A549 (cell line): ENCODE results near the gene CACNA1F. TPM values are rescaled to one million over a fixed set of nuclear protein-coding genes. Genes with fewer than 3 reads are reported as not detected.

Experiments
- ATAC-seq, 2 experiments: fragments of 200-7000 bp in 1 of 2; fragments of >200 bp in 1 of 2; cut with Nextera tagmentation in 1 of 2; cut with Tn5 transposase in 1 of 2; 3 replicates each; pipeline versions ENCODE4 v1.8.0 to v1.9.1; 2018 to 2020; ENCODE audit warnings: mild to moderate bottlenecking in 1 of 2, moderate library complexity in 1 of 2
- CTCF ChIA-PET: fragments of 300-600 bp; sonication (Branson Sonifier 250); formaldehyde crosslinking; extraction: SDS; loops from one replicate; lab custom pipeline; 2021; ENCODE audit warnings: antibody characterized with exemption, inconsistent platforms; lab: Yijun Ruan, JAX
- POLR2A ChIA-PET: fragments of 350-600 bp; formaldehyde crosslinking; extraction: SDS; loops from one replicate; lab custom pipeline; 2021; ENCODE audit warnings: antibody characterized with exemption, inconsistent platforms; lab: Yijun Ruan, JAX
- DNase-seq, 2 experiments: peaks; one replicate each; pipeline versions ENCODE4 v3.0.0 to v3.0.0-alpha.2; 2011 to 2016; ENCODE audit warnings: low read depth in 1 of 2, low spot score in 1 of 2
- FAIRE-seq: peaks from 2 replicates; lab custom pipeline; 2011; peaks lifted over from hg19 to GRCh38; lab: Jason Lieb, UNC
- H3K27ac ChIP-seq, 2 experiments: fragments of >200 bp; sonication (Bioruptor Twin); formaldehyde crosslinking; 3 replicates each; pipeline ENCODE4 v1.5.1; 2016 to 2017
- H3K4me1 ChIP-seq: fragments of >200 bp; sonication (Bioruptor Twin); formaldehyde crosslinking; 3 replicates; pipeline ENCODE4 v1.6.1; 2016
- H3K4me2 ChIP-seq: fragments of >200 bp; sonication (Bioruptor Twin); formaldehyde crosslinking; 3 replicates; pipeline ENCODE4 v1.6.1; 2016
- H3K4me3 ChIP-seq: fragments of >200 bp; sonication (Bioruptor Twin); formaldehyde crosslinking; 3 replicates; pipeline ENCODE4 v1.5.1; 2016
- H3K9me3 ChIP-seq: fragments of >200 bp; sonication (Bioruptor Twin); formaldehyde crosslinking; 3 replicates; pipeline ENCODE4 v1.6.1; 2016
- ATOH8 ChIP-seq: fragments of 250-450 bp; sonication (Bioruptor Pico); IDR thresholded peaks from 2 replicates; pipeline ENCODE4 v1.5.0; 2020; ENCODE audit warnings: low read depth, mild to moderate bottlenecking, moderate library complexity
- CEBPB ChIP-seq, 2 experiments: fragments of >200 bp in 1 of 2; sonication (Bioruptor Twin) in 1 of 2; formaldehyde crosslinking in 1 of 2; IDR thresholded peaks; 2 replicates each; pipeline ENCODE4 v1.6.1; 2012 to 2016
- CHD2 ChIP-seq: fragments of 150-350 bp; IDR thresholded peaks from 2 replicates; pipeline ENCODE4 v1.6.1; 2014; ENCODE audit warnings: low read length; ENCODE audit not compliant: partially characterized antibody
- CHD4 ChIP-seq: fragments of 200-600 bp; sonication (generic); IDR thresholded peaks from 2 replicates; pipeline ENCODE4 v1.6.1; 2016; ENCODE audit warnings: antibody characterized with exemption, mild to moderate bottlenecking, borderline replicate concordance
- EHF ChIP-seq: fragments of 250-450 bp; sonication (Bioruptor Pico); IDR thresholded peaks from 2 replicates; pipeline ENCODE4 v1.5.0; 2020; ENCODE audit warnings: mild to moderate bottlenecking
- EP300 ChIP-seq, 2 experiments: fragments of >200 bp; sonication (Bioruptor Twin); formaldehyde crosslinking; IDR thresholded peaks; 2 replicates in 1 of 2; 3 replicates in 1 of 2; pipeline ENCODE4 v1.6.1; 2016 to 2017
- FOSL2 ChIP-seq, 2 experiments: fragments of 450-650 bp in 1 of 2; fragments of >200 bp in 1 of 2; sonication (Bioruptor Twin) in 1 of 2; formaldehyde crosslinking; IDR thresholded peaks; 2 replicates each; pipeline versions ENCODE4 v1.5.0 to v1.6.1; 2016 to 2020; ENCODE audit warnings: mild to moderate bottlenecking in 1 of 2, moderate library complexity in 1 of 2
- FOXS1 ChIP-seq: fragments of 250-450 bp; sonication (Bioruptor Pico); IDR thresholded peaks from 2 replicates; pipeline ENCODE4 v1.5.0; 2020; ENCODE audit warnings: mild to moderate bottlenecking, moderate library complexity
- HMGXB4 ChIP-seq: fragments of 250-450 bp; sonication (Bioruptor Pico); IDR thresholded peaks from 2 replicates; pipeline ENCODE4 v1.5.0; 2021; ENCODE audit warnings: mild to moderate bottlenecking, moderate library complexity, borderline replicate concordance
- KDM1A ChIP-seq: fragments of 200-600 bp; sonication (generic); IDR thresholded peaks from 2 replicates; pipeline ENCODE4 v1.6.1; 2016; ENCODE audit warnings: low read depth, mild to moderate bottlenecking
- MAX ChIP-seq: IDR thresholded peaks from 2 replicates; pipeline ENCODE4 v1.6.1; 2012
- MAZ ChIP-seq: fragments of 150-350 bp; IDR thresholded peaks from 2 replicates; pipeline ENCODE4 v1.6.1; 2014; ENCODE audit warnings: antibody characterized with exemption, low read depth, low read length, borderline replicate concordance
- MYC ChIP-seq: IDR thresholded peaks from 2 replicates; pipeline ENCODE4 v1.6.1; 2012; ENCODE audit warnings: mild to moderate bottlenecking, inconsistent platforms, low read length, improper control_type of control experiment, borderline replicate concordance
- REST ChIP-seq: fragments of 200-600 bp; sonication (generic); IDR thresholded peaks from 2 replicates; pipeline ENCODE4 v1.6.1; 2016; ENCODE audit warnings: antibody characterized with exemption, mild to moderate bottlenecking, moderate library complexity
- SMC3 ChIP-seq: fragments of >200 bp; sonication (Bioruptor Twin); formaldehyde crosslinking; IDR thresholded peaks from 3 replicates; pipeline ENCODE4 v1.6.1; 2018; ENCODE audit warnings: inconsistent platforms
- USF2 ChIP-seq: fragments of 450-650 bp; IDR thresholded peaks from 2 replicates; pipeline ENCODE4 v1.6.1; 2014; ENCODE audit warnings: antibody characterized with exemption
- ZFP36 ChIP-seq: fragments of 450-650 bp; IDR thresholded peaks from 2 replicates; pipeline ENCODE4 v1.6.1; 2014; ENCODE audit warnings: borderline replicate concordance; ENCODE audit not compliant: partially characterized antibody
- ZNF302 ChIP-seq: fragments of 250-450 bp; sonication (Bioruptor Pico); IDR thresholded peaks from 2 replicates; pipeline ENCODE4 v1.9.0; 2021; ENCODE audit warnings: inconsistent platforms, mild to moderate bottlenecking, moderate library complexity
- WGBS: methylation state at CpG from one replicate; pipeline ENCODE4 v1.1.6; 2017; ENCODE audit errors: missing lambda C conversion rate; 5-methylcytosine and 5-hydroxymethylcytosine counted together
- polyA plus RNA-seq, 4 experiments: library from polyadenylated mRNA; depleted of rRNA in 3 of 4; stranded (reverse); fragments of >200 nt; fragmentation: RNase III in 1 of 4; extraction: RNeasy Plus Mini Kit Qiagen cat#74134 plus additional on column Dnase treatment in 1 of 4; gene quantifications; 2 replicates in 3 of 4; 3 replicates in 1 of 4; pipeline ENCODE4 v1.2.3, GENCODE V29; 2011 to 2017

Gene CACNA1F
- polyA plus RNA-seq, 2 of the 4 experiments (the other 2 are of a cell fraction) = not detected

GRCh38 chrX:49199906-49200771, 33.0 kb downstream of the CACNA1F start, which contains the start of gene SYP (continued):
- TF ChIP-seq USF2 (no peak), KDM1A (no peak)

GRCh38 chrX:49199315-49199595, 33.9 kb downstream of the CACNA1F start:
- no peak for FAIRE-seq
- no peaks in the 10 kb centered on the region for H3K9me3 ChIP-seq
- H3K4me1 ChIP-seq = peaks cover 9% of the 10 kb centered on the region; the same call in 1 of the 3 replicates
- H3K4me3 ChIP-seq = peak overlapping the region; percentile 42; the same call in 2 of the 3 replicates
- CTCF ChIA-PET = no interaction called here
- ATAC-seq = no peak
- H3K4me2 ChIP-seq = peak overlapping the region; percentile 70
- POLR2A ChIA-PET = no interaction called here
- no peak for DNase-seq
- TF ChIP-seq USF2 (no peak), CEBPB (IDR thresholded peaks at IDR 0.05) (no peak), CHD2 (no peak), FOXS1 (CRISPR knock-in tag) (no peak), MAX (no peak)
- H3K27ac ChIP-seq = no peak overlapping the region; a peak in 1 of 6 replicates
- 16% methylated on average over 9 of the region's 11 CpGs for WGBS

- Histone ChIP-seq H3K9me3 (no peaks in the 10 kb centered on the region), H3K4me1 (peaks cover 9% of the 10 kb centered on the region; the same call in 1 of the 3 replicates), H3K4me3 (no peak overlapping the region), H3K4me2 (peak overlapping the region; percentile 70; the same call in 2 of the 3 replicates), H3K27ac (no peak overlapping the region)
- FAIRE-seq (no peak), ATAC-seq (no peak), DNase-seq (no peak)
- TF ChIP-seq ZNF302 (no peak), EHF (no peak), FOXS1 (CRISPR knock-in tag) (no peak), ATOH8 (CRISPR knock-in tag) (no peak)
- POLR2A ChIA-PET = no interaction called here
- CTCF ChIA-PET = no interaction called here
- 20% methylated on average over 8 of the region's 12 CpGs for WGBS
Observed at GRCh38 chrX:49198540-49199314, 34.4 kb downstream of the CACNA1F start.

GRCh38 chrX:49197543-49198087, 35.5 kb downstream of the CACNA1F start:
- no peak overlapping the region for H3K4me3 ChIP-seq
- H3K27ac ChIP-seq = no peak overlapping the region
- DNase-seq = no peak
- H3K9me3 ChIP-seq = no peaks in the 10 kb centered on the region
- CTCF ChIA-PET = no interaction called here
- FAIRE-seq = no peak
- no peak for TF ChIP-seq MYC
- no peak for TF ChIP-seq EHF
- TF ChIP-seq FOSL2 (IDR thresholded peaks at IDR 0.05) = no peak
- TF ChIP-seq FOSL2 (CRISPR knock-in tag; IDR thresholded peaks at IDR 0.05) = no peak
- no peak for TF ChIP-seq SMC3
- TF ChIP-seq CHD4 = no peak
- no peak for TF ChIP-seq ZFP36
- no peak for TF ChIP-seq EP300 (IDR thresholded peaks at IDR 0.05)
- no peak for TF ChIP-seq CEBPB (IDR thresholded peaks at IDR 0.05)
- TF ChIP-seq HMGXB4 = no peak
- no peak for TF ChIP-seq MAZ
- TF ChIP-seq REST = no peak
- TF ChIP-seq, all 56 proteins: peak for 0
- ATAC-seq = no peak
- no peak overlapping the region for H3K4me2 ChIP-seq
- peaks cover 9% of the 10 kb centered on the region; the same call in 1 of the 3 replicates for H3K4me1 ChIP-seq
- POLR2A ChIA-PET = no interaction called here
- 56% methylated on average over 5 of the region's 13 CpGs for WGBS
